Vagina (tissue), 2 donors: Measurements from ENCODE around the gene SYT2.

Source experiments
- POLR2A ChIP-seq, 2 donors: fragments of 450-650 bp; IDR thresholded peaks; one replicate each; pipeline ENCODE4 v1.6.1; 2017; ENCODE audit warnings: antibody characterized with exemption in 2 of 2, mild to moderate bottlenecking in 2 of 2, moderate library complexity in 2 of 2
- POLR2AphosphoS5 ChIP-seq, 2 donors: sonication (generic); formaldehyde crosslinking; IDR thresholded peaks; one replicate each; pipeline ENCODE4 v1.9.0; 2017; ENCODE audit warnings: antibody characterized with exemption in 2 of 2, mild to moderate bottlenecking in 2 of 2, low read depth in 1 of 2; ENCODE audit not compliant: insufficient read depth in 1 of 2

- TF ChIP-seq POLR2A (IDR thresholded peaks at IDR 0.05) (no peak), POLR2AphosphoS5 (IDR thresholded peaks at IDR 0.05; ENCODE audit: insufficient read depth in 1 of 2, low read depth in 1 of 2) (no peak)
Measured at GRCh38 chr1:202625416-202626360, 84.6 kb downstream of the SYT2 start.
